GM12801 (cell line): Measurements from ENCODE around the gene ZNF563.

Experiments
- CTCF ChIP-seq: IDR thresholded peaks from one replicate; pipeline ENCODE4 v1.5.1; 2011; ENCODE audit warnings: control low read depth; ENCODE audit not compliant: insufficient read length; ENCODE audit errors: extremely low read depth

The ZNF563 gene

DNA sequence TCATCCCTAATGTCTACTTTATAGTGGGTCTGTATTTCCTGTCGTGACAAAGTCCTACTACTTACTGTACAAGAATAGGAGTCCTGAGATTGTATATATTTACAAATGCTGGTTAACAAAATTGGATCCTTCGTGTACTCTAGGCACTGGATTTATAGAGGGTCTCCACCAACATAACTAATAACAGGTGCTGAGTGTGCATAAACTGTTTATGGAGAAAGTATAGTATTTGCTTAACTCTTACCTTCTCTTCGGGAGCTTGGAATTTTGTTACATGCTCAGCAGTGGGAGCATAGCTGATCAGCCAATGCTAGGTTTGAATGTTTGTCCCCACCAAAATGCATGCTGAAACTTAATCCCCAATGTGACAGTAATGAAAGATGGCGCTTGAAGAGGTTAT, 19.9 kb upstream of the ZNF563 start:
- no peak for TF ChIP-seq CTCF

DNA sequence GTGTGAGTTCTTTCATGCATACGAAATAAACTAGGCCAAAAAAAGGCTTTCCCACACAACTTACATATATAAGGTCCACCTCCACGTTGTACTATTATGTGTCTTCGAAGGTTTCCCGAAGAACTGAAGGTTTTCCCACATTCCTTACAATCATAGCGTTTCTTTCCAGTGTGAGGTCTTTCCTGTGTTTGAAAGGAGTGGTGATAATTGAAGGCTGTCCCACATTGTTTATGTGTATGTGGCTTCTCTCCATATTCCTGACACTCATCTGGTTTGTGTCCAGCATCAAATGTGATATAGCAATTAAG, 17.4 kb upstream of the ZNF563 start:
- TF ChIP-seq CTCF: no peak

- TF ChIP-seq CTCF: no peak
These were observed 16.9 kb upstream of the ZNF563 start for GRCh38 chr19:12350185-12350889.

DNA sequence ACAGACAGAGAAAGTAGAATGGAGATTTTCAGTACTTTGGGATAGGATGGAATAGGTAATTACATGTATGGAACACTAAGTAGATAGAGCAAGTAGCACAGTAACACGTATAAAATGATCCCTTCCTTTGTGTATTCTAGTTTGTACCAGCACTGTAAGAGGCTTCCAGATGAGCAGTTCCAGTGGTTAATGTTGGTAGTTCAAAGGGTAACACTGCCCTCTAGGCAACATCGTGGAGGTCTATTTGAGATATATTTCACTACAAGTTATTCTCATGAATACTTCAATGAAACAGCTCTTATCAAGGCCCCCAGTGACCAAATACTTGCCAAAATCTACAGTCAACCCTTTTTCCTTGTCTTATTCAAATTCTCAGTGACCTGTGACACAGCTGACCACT, 13.5 kb upstream of the ZNF563 start:
- no peak for TF ChIP-seq CTCF

GRCh38 chr19:12345197-12345596, 11.8 kb upstream of the ZNF563 start:
- no peak for TF ChIP-seq CTCF

DNA sequence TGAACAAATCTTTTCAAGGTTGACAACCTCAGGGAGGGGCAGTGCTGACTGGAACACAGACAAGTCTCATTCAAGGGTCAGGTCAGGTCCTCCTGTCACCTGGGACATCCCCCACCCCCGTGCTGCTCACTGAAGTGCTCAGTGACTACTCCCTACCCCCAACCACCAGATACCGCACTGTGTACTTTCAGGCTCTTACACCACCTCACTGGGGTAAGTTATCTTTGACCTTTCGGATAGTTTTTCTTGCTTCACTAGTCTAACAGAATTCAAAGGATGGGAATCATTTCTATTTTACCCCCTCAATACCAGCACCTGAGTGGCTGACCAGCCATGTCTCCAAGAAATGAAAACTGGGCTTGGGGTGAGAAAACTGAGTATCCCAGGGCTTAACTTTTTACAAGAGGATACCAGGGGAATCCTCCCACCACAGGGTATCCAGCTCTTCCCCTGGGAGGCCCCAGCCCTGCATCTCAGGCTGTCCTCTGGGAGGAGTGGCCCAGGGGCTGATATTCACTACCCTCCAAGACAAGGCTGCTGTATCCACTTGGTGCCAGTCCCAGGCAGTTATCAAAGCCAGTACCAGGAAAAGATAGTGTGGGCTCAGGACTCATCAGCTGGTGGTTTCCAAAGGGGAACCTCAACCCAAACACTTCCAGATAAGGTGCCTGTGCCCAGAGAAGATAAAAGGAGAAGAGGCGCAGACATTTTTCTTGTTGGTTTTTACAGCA, 2.1 kb downstream of the ZNF563 start:
- no peak for TF ChIP-seq CTCF

DNA sequence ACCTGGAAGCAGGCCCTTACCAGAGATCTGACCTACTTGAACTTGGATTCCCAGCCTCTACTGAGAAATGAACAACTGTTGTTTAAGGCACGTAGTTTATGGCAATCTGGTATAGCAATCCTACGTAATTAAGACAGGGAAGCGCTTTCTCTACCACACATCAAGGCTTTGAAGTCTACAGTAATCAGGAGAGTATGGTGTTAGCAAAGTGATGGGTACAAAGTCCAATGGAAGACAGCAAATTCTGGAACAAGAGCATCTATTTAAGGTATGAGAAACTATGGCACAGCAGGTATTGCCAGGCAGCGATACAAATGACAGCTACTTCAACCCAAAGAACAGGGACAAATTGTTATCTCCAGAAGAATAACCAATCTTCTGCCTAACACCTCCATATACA, 3.1 kb downstream of the ZNF563 start:
- no peak for TF ChIP-seq CTCF

DNA sequence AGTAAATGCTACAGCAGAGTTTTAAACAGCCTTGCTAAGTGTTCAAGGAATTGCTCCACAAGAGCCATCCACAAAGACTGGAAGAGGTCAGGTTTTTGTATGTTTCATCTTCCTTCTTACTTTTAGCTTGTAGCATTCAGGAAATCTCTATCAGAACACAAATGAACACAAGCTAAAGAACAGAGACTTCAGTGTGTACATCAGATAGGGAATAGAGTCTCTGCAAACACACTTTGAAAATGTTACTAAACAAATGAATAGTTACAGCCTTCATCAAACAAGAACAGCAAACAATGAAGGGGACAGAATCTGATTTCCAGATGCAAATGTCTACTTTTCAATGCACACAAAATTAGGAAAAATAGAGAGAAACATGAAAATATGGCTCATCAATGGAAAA, 7.7 kb downstream of the ZNF563 start:
- TF ChIP-seq CTCF: no peak
